SU-DHL-6 (cell line): ENCODE results near the gene GRM7.

Source experiments
- H2AFZ ChIP-seq: fragments of 200-600 bp; sonication (generic); 2 replicates; pipeline ENCODE4 v1.6.1; 2014; ENCODE audit warnings: low read depth, mild to moderate bottlenecking, moderate library complexity, mixed read lengths, antibody characterized with exemption, low read length; ENCODE audit not compliant: severe bottlenecking
- H3F3A ChIP-seq: fragments of 200-600 bp; shearing (Covaris generic); 2 replicates; pipeline ENCODE4 v1.6.0; 2016; ENCODE audit warnings: antibody characterized with exemption, mild to moderate bottlenecking; ENCODE audit not compliant: insufficient read depth
- H3K27ac ChIP-seq: fragments of 200-600 bp; sonication (generic); 2 replicates; pipeline ENCODE4 v1.5.1; 2016; ENCODE audit warnings: low read depth, mild to moderate bottlenecking, low read length, moderate library complexity, mixed read lengths
- H3K27me3 ChIP-seq: fragments of 200-600 bp; sonication (generic), shearing (Covaris generic); 2 replicates; pipeline ENCODE4 v1.6.0; 2014; ENCODE audit warnings: mild to moderate bottlenecking, low read length
- H3K36me3 ChIP-seq: fragments of 200-600 bp; sonication (generic); 2 replicates; pipeline ENCODE4 v1.6.1; 2014; ENCODE audit warnings: mild to moderate bottlenecking, low read length, mixed read lengths
- H3K4me2 ChIP-seq: fragments of 300-600, 200-600 bp; shearing (Covaris generic), sonication (generic); 2 replicates; pipeline ENCODE4 v1.6.0; 2014; ENCODE audit warnings: low read length, low read depth, mild to moderate bottlenecking; ENCODE audit not compliant: poor library complexity, severe bottlenecking
- H3K4me3 ChIP-seq: fragments of 200-600 bp; sonication (generic); 2 replicates; pipeline ENCODE4 v1.5.1; 2014; ENCODE audit warnings: antibody characterized with exemption, low read length, mild to moderate bottlenecking, mixed read lengths; ENCODE audit not compliant: insufficient read depth, poor library complexity, severe bottlenecking
- H3K79me2 ChIP-seq: fragments of 200-600 bp; sonication (generic); 2 replicates; pipeline ENCODE4 v1.6.1; 2014; ENCODE audit warnings: mild to moderate bottlenecking, low read length, moderate library complexity; ENCODE audit not compliant: insufficient read depth
- H3K9ac ChIP-seq: fragments of 200-600 bp; sonication (generic); 2 replicates; pipeline ENCODE4 v1.7.0; 2014; ENCODE audit warnings: mild to moderate bottlenecking, low read length
- H3K9me2 ChIP-seq: fragments of 200-600 bp; sonication (generic); replicated peaks from 2 replicates; pipeline ENCODE4 v1.6.1; 2014; ENCODE audit warnings: low read length; ENCODE audit not compliant: insufficient read depth
- H3K9me3 ChIP-seq: fragments of 200-600 bp; sonication (generic); 2 replicates; pipeline ENCODE4 v1.6.1; 2014; ENCODE audit warnings: low read length, mixed read lengths; ENCODE audit not compliant: insufficient read depth
- H4K20me1 ChIP-seq: fragments of 200-600 bp; sonication (generic); 2 replicates; pipeline ENCODE4 v1.6.1; 2014; ENCODE audit warnings: low read depth, mild to moderate bottlenecking, antibody characterized with exemption, low read length, moderate library complexity, mixed read lengths
- EZH2phosphoT487 ChIP-seq: fragments of 200-600 bp; sonication (generic), shearing (Covaris generic); conservative IDR thresholded peaks from 2 replicates; pipeline ENCODE4 v1.6.1; 2018; ENCODE audit warnings: mild to moderate bottlenecking, antibody characterized with exemption, low read length, moderate library complexity, mixed read lengths
- TF ChIP-seq, protein P1 (sequence below): fragments of 200-600 bp; sonication (generic); IDR thresholded peaks from one replicate; pipeline ENCODE4 v1.5.1; 2017; ENCODE audit warnings: antibody characterized with exemption, mild to moderate bottlenecking, low read length, moderate library complexity; ENCODE audit not compliant: insufficient read depth, poor library complexity, severe bottlenecking

GRM7 gene

DNA sequence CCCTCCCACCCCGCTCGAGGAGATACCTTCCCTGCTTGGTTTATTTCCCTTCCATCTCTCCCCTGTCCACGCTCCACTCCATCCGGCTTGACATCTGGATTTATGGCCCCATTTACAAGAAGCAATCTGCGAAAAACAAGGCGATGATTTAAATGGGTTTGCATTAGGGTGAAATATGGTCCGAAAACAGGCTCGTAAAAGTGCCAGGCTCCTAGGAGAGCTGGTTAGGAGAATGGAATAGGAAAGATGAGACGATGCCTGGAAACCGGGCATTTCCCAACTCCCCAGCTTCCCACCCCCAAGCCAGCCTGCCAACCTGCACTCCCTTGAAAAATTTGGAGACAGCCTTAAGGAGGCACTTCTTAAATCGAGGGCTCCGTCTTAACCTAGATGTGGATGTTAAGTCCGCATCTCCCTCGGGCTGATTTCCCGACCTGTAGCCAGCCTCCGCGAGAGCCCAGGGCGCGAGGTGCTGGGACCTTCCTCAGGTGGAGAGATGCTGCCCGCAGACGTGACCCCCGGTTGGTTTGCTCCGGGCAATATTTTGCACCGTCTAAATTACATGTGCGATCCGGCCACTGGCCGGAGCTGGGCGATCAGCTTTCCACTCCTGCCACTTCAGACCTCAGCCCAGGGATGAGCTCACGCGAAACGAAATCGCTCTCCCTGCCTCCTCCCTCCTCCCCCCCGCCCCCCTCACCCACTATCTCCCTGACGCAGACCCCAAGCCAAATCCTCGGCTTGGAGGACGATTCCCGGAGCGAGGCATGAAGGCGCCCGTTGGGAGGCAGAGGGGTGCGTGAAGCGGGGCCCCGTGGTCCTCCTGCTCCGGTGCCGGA lies 1.3 kb downstream of the GRM7 start:
- no peaks in the 10 kb centered on the region for H3K27me3 ChIP-seq
- no peak overlapping the region for H3K4me3 ChIP-seq
- no peaks in the 10 kb centered on the region for H3K36me3 ChIP-seq

DNA sequence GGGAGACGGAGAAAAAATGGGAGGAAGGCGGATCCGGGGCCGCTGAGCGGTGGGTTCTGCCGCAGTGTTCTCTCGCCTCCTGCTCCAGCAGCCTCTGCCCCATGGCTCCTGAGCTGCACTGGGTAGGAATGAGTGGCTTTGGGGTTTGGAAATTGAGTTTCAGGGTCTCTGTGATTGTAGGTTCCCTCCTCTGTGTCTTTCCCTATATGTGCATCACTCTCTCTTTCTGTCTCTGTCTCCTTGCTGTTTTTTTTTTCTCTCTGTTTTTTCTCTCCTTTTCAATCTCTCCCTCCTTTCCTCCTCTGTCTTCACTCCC lies 1.9 kb downstream of the GRM7 start:
- Histone ChIP-seq H3K36me3 (no peaks in the 10 kb centered on the region), H3K9me2 (no peaks in the 10 kb centered on the region), H3K4me3 (no peak overlapping the region), H3K9me3 (no peaks in the 10 kb centered on the region), H3K4me2 (no peak overlapping the region), H3K27me3 (no peaks in the 10 kb centered on the region), H3K27ac (no peak overlapping the region), H3K79me2 (no peaks in the 10 kb centered on the region), H4K20me1 (no peaks in the 10 kb centered on the region), H2AFZ (no peak overlapping the region), H3F3A (no peaks in the 10 kb centered on the region), H3K9ac (no peak overlapping the region)
- TF ChIP-seq EZH2phosphoT487, result no peak
- TF ChIP-seq, protein P1, sequence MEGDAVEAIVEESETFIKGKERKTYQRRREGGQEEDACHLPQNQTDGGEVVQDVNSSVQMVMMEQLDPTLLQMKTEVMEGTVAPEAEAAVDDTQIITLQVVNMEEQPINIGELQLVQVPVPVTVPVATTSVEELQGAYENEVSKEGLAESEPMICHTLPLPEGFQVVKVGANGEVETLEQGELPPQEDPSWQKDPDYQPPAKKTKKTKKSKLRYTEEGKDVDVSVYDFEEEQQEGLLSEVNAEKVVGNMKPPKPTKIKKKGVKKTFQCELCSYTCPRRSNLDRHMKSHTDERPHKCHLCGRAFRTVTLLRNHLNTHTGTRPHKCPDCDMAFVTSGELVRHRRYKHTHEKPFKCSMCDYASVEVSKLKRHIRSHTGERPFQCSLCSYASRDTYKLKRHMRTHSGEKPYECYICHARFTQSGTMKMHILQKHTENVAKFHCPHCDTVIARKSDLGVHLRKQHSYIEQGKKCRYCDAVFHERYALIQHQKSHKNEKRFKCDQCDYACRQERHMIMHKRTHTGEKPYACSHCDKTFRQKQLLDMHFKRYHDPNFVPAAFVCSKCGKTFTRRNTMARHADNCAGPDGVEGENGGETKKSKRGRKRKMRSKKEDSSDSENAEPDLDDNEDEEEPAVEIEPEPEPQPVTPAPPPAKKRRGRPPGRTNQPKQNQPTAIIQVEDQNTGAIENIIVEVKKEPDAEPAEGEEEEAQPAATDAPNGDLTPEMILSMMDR, result no peak

More for the DNA sequence above, 1.3 kb downstream of the GRM7 start:
- H3K4me2 ChIP-seq, result no peak overlapping the region
- H3K27ac ChIP-seq, result no peak overlapping the region
- H3K79me2 ChIP-seq, result no peaks in the 10 kb centered on the region
- TF ChIP-seq, protein P1, result no peak
- TF ChIP-seq EZH2phosphoT487, result no peak
- H4K20me1 ChIP-seq, result no peaks in the 10 kb centered on the region
- H3K9me2 ChIP-seq, result no peaks in the 10 kb centered on the region
- no peaks in the 10 kb centered on the region for H3F3A ChIP-seq
- H2AFZ ChIP-seq, result no peak overlapping the region
- no peak overlapping the region for H3K9ac ChIP-seq
- no peaks in the 10 kb centered on the region for H3K9me3 ChIP-seq

DNA sequence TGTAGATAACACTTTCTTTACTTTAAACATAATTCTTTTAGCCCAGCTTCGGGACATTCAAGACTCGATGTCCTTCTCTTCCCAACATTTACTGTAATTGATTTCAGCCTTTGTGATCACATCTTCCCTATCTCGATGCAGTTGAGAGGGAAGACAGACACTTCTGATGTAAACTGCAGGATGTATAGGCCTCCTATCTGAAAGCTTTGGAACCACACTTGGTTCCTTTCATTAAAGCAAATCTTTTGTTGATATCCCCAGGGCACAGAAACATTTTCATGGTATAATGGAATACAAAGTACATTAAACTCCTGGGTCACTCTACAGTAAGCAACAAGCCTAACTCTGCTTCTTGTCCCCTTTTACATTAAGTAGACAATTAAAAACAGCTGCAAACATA lies 6.4 kb downstream of the GRM7 start:
- Histone ChIP-seq H3K9me2 (no peaks in the 10 kb centered on the region), H3K4me3 (no peak overlapping the region), H3K79me2 (no peaks in the 10 kb centered on the region), H3K9ac (no peak overlapping the region), H3K27me3 (no peaks in the 10 kb centered on the region), H3K4me2 (no peak overlapping the region), H4K20me1 (no peaks in the 10 kb centered on the region), H3F3A (no peaks in the 10 kb centered on the region), H3K27ac (no peak overlapping the region), H3K9me3 (no peaks in the 10 kb centered on the region), H3K36me3 (no peaks in the 10 kb centered on the region), H2AFZ (no peak overlapping the region)
- TF ChIP-seq, protein P1, result no peak
- TF ChIP-seq EZH2phosphoT487, result no peak
